IPS-18c (cell line): ENCODE measurements around the gene NCS1.

Experiments
- H3K4me3 ChIP-seq: 2 replicates; pipeline ENCODE4 v1.7.0; 2013; ENCODE audit warnings: low read depth, mild to moderate bottlenecking, low read length, moderate library complexity; ENCODE audit not compliant: insufficient read depth
- H3K9me3 ChIP-seq: one replicate; pipeline ENCODE4 v1.6.1; 2013; ENCODE audit warnings: mild to moderate bottlenecking, low read length, moderate library complexity; ENCODE audit not compliant: control insufficient read depth, insufficient read depth

NCS1 gene

DNA sequence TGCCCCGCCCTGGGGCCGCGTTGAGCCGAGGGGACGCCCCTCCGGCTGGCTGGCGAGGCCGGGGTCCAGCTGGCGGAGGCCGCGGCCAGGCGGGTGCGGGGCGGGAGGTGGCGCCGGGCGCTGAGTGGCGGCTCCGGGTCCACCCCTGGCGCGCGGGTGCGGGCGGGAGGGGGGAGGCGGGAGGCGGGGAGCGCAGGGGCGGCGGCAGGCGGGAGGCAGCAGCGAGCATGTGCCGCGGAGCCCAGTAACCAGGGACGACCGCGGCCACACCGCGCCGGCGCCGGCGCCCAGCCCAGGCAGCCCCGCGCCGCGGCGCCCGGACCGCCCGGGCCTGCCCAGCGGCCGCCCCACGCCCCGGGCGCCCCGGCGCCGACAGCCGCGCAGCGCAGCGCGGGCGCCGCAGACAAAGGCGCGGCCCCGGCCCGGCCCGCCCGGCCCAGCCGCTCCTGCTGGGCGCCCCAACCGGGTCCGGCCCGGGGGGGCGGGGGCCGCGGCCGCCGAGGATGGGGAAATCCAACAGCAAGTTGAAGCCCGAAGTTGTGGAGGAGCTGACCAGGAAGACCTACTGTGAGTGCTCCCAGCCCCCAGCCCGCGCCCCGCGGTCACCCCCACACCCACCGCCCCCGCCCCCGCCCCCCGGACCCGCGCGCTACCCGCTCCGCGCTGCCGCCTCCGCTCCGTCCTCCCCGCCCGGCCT lies at the start of gene NCS1:
Gene NCS1 (plus strand): TSS at position 244 of the 697 bp plus-strand sequence. CDS start 260 bp downstream, at position 504.
- Histone ChIP-seq H3K4me3 (peak within 1 kb of the TSS; percentile 60), H3K9me3 (no peaks in the 10 kb centered on the region)

DNA sequence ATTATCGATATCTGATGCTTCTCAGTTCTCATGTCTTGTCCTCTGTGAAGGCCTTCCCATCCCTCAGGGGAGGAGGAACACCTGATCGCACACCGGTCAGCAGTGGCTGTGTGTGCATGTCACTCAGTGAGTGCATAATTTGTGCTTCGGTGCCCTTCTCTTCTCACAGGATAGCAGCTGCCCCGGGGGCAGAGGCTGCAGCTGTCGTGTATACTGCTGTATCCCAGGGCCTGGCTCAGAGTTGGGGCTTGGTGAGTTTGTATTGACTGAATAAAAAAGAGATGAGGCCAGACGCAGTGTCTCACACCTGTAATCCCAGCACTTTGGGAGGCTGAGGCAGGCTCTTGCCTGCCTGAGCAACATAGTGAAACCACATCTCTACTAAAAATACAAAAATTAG lies 49.7 kb upstream of the NCS1 start:
- Histone ChIP-seq H3K9me3 (no peaks in the 10 kb centered on the region), H3K4me3 (no peak overlapping the region)

DNA sequence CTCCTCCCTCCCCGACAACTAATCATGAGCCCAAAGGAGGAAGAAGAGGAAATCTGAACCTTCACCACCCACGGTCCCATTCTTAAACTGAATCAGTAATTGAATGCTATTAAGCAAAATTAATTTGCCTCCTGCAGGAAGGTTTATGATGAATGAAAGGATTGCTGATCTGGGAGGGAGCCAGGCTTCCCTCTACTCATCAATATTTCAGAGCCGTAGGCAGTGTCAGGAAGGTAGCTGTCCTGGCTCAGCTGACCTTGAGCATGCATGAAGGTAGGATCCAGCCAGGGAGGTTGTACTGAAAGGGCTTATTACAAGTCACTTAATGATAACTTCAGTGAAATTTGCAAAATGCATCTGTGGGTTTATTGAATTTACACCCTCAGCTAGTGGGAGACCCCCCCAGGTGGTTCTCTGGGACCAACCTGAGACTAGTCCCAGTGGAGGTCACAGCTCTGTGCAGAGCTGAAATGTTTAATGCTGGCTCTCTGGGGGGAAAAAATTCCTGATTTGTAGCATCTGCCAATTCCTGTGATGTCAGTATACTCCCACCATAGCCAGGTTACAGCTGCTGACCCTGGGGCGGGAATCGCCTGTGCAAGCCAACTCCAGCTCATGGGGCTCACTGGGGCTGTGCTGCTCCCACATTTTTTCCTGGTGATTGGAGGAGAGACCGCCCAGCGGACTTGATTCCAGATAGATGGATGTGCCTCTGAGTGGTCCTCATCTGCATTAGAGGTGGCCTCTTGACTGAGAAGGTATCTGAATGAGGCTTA lies 47.9 kb upstream of the NCS1 start:
- Histone ChIP-seq H3K4me3 (no peak overlapping the region), H3K9me3 (no peaks in the 10 kb centered on the region)

DNA sequence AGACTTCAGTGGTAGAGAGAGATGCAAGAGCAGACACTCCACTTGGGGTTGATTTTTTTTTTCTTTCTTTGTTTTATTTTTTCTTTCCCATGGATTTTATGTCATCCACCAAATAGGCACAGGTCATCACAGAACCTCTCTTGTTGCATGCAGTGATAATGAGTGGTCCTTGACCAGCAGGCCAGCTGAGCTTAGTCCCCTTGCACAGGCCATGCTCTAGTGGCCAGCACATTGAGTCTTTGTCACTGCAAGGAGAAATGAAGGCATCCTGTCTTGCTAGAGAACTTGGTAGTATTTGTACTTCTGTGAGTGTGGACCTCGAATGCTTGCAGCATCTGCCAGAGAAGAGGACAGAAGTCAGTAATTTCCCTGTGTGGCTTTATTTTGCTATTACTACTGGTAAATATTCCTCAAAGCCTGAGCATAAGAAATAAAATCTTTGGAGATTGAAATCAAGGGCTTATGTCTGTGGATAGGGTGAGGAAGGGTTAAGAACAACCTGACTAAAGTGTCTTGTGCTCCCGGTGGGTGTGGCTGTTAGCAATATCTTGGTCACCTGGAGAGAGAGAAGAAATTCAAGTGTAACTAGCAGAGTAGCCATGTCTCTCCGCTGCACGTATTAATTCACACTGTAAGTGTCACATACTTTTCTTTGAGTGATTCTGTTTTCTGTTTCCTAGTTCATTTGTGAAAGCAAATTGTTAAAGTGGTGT lies 45.3 kb upstream of the NCS1 start:
- H3K4me3 ChIP-seq = no peak overlapping the region
- H3K9me3 ChIP-seq = no peaks in the 10 kb centered on the region

DNA sequence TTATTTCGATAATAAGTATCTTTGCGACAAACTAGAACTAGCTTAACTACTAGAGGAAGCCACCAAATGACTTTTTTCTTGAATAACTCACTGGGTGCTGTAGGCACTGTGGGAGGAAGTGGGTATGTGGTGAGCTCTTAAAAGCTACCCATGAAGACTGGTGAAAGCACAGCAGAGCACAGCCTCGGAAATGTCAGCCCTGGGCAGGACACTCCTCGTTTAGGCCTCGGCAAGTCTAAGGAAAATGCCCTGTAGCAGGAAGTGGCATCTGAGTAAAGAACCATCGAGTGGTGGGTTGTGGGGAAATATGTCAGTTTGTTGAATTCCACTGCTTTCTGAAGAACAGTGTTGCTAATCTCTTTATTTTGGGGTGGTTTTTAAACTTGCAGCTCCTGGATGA lies 44.0 kb upstream of the NCS1 start:
- H3K9me3 ChIP-seq = no peaks in the 10 kb centered on the region

DNA sequence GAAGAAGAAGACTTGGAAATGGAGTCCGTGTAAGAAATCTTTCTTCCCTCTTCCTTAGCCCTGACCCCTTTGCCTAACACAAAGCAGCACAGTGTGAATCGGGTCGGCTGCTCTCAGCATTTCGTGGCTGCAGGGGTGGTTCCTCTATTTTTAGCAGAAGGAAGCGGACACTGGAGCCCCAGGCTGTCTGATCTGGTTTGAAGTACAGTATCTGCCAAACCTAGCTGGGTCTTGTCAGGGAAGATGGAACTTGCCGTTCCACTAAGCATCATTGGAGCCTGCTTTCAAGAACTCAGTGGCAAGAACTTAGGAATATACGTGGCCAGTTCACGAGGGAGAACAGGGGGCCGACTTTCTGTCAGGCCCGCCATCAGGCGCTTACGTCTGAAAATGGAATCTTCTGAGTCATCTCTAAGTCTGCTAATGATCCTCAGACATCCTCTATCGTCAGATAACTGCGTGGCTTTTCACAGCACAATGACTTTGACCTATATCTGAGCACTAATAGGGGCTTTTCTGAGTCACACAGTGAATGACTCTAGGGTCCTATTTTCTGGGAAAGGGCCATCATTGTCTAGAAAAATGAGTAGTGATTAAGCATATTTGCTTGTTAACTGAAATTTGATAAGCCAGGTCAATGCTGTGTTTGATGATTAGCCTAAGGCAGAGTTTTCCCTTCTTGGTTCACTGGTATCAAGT lies 43.3 kb upstream of the NCS1 start:
- Histone ChIP-seq H3K4me3 (no peak overlapping the region), H3K9me3 (no peaks in the 10 kb centered on the region)

More for the DNA sequence above, 44.0 kb upstream of the NCS1 start:
- no peak overlapping the region for H3K4me3 ChIP-seq

DNA sequence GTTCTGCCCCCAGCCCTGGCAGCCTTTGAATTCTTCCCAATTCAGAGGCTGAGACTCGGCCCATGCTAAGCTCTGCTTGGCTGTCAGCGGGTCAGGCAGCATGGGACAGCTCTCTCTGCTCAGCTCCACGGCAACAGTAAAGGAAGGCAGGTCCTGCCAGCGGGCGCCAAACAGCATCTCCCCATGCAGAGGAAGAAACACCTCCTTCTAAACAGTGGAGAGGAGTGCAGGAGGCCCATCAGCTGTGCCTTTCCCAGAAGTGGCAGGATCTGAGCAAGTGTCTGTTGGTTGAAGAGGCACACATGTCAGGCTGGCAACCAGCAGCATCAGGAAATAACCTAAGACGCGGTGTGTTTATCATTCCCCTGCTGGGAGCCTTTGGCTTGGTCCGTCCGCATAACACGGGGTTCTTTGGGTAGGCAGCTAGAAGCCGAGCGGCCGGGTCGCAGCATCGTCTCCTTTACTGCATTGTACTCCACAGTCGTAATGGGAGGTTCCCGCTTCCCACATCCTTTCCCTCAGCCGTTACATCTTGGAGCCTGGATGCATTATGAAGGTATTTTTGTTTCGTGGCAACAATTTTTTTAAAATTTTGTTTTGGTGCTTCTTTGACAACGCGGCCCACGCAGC lies 42.7 kb upstream of the NCS1 start:
- H3K4me3 ChIP-seq = no peak overlapping the region
- no peaks in the 10 kb centered on the region for H3K9me3 ChIP-seq

DNA sequence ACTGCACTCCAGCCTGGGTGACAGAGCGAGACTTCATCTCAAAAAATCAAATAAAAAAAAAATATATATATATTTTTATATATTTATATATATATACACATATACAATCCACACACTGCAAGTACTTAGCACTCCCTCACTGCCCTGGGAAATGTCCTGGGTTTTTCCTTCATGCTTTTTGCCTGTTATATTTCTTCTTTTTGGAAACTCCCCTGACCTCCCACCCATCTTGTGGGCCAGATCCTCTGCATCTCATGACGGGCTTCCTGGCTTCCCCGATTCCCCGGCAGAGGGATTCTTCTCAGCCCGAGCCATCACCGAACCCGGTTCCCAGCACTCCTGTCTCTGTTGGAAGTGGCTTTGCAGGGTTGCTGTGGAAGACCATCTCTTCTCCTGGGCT lies 39.5 kb upstream of the NCS1 start:
- Histone ChIP-seq H3K4me3 (no peak overlapping the region), H3K9me3 (no peaks in the 10 kb centered on the region)

DNA sequence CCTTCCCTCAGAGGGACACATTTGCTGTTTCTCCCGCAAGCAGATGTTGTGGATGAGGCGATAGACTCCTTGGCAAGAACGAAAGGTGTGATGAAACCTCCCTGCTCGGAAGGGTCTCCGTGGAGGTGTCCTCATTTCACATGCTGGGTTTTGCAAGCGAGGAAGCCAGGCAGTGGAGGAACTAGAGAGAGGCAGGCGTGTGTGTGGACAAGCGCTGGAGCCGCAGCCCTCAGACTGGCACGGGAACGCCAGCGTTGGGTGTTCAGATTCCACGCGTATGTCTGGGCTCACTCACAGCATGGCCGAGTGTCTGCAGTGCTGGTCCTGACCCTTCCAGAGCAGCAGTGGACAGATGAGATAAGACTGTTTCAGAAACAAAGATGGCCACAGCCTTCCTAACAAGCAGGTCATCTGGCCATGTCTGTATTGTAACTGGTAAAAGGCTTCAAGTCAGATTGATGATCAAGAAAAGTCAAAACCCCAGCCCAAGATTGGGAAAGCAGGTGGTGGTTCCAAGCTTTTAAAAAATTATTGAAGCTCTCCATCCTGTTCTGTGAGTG lies 35.0 kb upstream of the NCS1 start:
- Histone ChIP-seq H3K4me3 (no peak overlapping the region), H3K9me3 (no peaks in the 10 kb centered on the region)

DNA sequence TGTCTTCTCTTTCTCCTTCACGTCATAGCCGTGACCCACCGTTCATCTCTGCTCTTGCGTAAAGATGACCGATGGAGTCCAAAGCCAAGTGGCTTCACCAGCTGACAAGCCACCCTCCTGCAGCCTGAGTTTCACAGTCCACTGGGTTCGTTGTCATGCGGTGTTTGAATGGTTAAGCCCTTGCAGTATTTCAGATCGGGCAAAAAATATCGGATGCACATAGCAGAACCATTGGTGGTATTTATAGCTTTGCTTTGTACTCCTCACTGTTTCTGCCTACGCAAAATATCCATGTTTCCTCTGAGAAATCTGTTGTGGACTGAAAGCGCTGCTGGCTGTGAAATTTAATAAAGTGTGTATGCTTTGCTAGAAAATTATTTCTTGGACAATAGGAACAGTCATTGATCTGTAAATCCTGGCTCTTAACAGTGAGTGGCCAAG lies 34.5 kb upstream of the NCS1 start:
- H3K9me3 ChIP-seq = no peaks in the 10 kb centered on the region
- H3K4me3 ChIP-seq = no peak overlapping the region

DNA sequence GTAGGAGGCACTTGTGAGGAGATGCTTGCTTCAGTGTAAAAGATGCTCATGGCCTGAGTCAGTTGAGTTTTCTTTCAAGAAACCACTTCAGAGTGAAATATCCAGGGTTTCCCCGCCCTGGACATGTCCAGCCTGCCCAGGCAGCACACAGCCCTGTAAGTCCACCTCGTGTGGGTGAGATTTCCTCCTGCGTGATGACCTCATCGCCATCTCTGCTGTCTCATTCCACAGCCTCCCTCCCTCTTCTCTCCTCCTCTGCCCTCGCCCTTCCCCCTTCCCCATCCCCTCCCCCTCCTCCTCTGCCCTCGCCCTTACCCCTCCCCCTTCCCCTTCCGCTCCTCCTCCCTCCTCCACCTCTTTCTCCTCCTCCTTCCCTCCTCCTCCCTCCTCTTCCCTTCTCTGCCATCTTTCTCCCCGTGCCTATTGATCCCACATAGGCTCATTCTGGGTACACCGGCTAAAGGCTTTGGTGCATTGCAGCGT lies 34.0 kb upstream of the NCS1 start:
- Histone ChIP-seq H3K4me3 (no peak overlapping the region), H3K9me3 (no peaks in the 10 kb centered on the region)

DNA sequence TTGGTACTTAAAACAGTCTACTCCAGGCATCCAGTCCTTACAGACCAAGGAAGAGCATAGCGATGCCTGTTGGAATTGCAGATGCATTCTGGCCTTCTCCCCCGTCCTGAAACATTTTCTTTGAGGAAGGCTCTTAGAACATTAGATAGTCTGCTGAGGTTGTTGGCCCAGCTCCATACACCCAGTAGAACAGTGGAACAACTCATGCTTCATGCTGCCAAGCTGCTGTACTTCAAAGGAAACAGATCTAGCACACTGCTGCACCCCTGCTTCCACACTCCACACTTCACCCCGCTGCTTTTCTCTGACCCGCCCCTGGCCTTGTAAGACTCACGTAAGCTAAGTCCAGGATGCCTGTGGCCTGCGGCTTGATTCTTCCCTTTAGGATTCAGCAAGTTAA lies 33.4 kb upstream of the NCS1 start:
- Histone ChIP-seq H3K4me3 (peak overlapping the region; percentile 15; the same call in 1 of the 2 replicates), H3K9me3 (no peaks in the 10 kb centered on the region)

DNA sequence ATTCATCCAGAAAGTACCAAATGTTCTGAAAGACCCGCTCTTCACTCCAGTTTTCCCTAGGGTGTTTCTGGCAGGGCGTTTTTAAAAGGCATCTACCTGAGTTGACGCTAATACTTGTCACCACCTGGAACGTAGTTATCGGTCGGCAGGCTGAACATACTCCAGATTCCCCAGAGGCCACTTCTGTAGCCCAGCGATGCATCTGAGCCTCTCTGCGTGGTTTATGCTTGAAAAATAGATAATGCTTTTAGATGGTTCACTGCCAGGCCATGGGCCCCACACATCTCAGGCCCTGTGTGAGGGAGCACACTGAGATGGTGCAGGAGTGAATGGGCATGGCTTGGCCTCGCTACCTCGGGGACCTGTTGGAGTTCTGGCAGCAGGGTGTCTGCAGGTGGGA lies 33.0 kb upstream of the NCS1 start:
- no peak overlapping the region for H3K4me3 ChIP-seq
- no peaks in the 10 kb centered on the region for H3K9me3 ChIP-seq

DNA sequence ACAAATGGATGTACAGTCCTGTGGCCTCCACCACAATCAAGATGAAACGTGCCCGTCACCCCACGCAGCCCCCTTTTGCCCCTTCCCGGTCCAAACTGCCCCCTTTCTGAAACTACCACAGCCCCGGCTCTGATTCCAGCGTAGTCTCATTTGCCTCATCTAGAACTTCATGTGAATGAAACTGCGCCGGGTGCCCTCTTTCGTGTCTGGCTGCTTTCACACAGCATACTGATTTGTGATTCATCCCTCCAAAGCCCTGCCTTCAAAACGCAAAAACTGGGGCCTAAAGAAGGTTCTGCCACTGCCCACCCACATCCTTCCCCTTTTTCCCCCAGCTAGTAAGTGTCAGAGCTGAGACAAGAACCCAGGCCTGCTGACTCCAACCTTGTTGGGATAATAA lies 31.5 kb upstream of the NCS1 start:
- no peaks in the 10 kb centered on the region for H3K9me3 ChIP-seq
- H3K4me3 ChIP-seq = no peak overlapping the region

DNA sequence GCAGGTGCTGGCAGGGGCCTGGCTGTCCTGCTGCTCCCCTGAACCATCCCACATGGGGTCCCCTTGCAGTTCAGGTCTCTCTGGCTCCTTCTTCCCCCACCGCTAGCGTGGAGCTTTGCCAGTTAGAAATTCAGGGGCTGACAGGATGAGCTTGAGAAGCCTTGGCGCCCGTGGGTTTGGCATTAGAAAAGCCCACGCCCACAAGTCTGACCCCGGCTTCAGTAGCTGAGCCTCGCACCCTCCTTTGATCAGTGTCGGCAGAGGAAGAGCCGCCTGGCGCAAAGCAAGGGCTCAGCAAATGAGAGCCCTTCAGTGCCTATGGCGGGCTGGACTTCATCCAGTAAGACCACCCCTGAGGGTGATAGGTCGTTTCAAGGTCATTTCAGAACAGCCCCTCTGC lies 30.1 kb upstream of the NCS1 start:
- Histone ChIP-seq H3K4me3 (no peak overlapping the region), H3K9me3 (no peaks in the 10 kb centered on the region)

DNA sequence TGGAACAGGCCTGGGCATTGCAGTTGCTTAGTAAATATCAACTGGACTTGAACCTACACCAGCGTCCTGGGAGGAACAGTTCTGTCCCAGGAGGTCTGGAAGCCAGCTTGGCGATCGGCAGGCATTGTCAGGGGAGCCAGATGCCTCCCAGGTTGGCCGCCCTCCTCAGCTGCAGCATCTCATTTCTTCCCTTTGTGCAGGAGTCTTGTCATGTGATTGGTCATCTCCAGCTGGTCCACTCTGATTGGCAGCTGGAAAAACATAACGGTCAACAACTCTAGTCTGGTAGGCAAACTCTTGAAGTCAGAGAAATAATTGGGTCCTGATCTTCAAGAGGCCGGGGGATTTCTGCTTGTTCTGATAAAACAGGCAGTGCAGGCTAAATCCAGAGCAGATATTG lies 29.6 kb upstream of the NCS1 start:
- H3K4me3 ChIP-seq = no peak overlapping the region
- no peaks in the 10 kb centered on the region for H3K9me3 ChIP-seq
